ENCODE data around the gene B4GALNT4.

- TF ChIP-seq BCL11A (IDR thresholded peaks at IDR 0.05; ENCODE audit: low read depth in 2 of 2, low read length in 2 of 2) (no peak), CTCF (IDR thresholded peaks at IDR 0.05; ENCODE audit: control extremely low read depth in 1 of 3, insufficient read depth in 1 of 3, low read depth in 1 of 3, low read length in 3 of 3) (no peak), POLR2AphosphoS5 (IDR thresholded peaks at IDR 0.05; ENCODE audit: low read depth, low read length) (no peak), MAX (IDR thresholded peaks at IDR 0.05) (no peak)
- TF ChIP-seq, protein P1, sequence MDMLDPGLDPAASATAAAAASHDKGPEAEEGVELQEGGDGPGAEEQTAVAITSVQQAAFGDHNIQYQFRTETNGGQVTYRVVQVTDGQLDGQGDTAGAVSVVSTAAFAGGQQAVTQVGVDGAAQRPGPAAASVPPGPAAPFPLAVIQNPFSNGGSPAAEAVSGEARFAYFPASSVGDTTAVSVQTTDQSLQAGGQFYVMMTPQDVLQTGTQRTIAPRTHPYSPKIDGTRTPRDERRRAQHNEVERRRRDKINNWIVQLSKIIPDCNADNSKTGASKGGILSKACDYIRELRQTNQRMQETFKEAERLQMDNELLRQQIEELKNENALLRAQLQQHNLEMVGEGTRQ (IDR thresholded peaks at IDR 0.05; ENCODE audit: low read length): no peak
Observed at GRCh38 chr11:365831-366230, 3.5 kb upstream of the B4GALNT4 start.

All from H1 (cell line).